Astrocyte of the hippocampus (primary cell): ENCODE data around the gene SMC1A.
"Not testable (repeated sequence)": the region's sequence is repeated elsewhere in the genome, so short reads cannot be mapped to it uniquely, and the experiment has no call there.

Source experiments
- DNase-seq: peaks from one replicate; pipeline ENCODE4 v3.0.0; 2011; ENCODE audit warnings: low read depth, low spot score

Gene SMC1A

DNA sequence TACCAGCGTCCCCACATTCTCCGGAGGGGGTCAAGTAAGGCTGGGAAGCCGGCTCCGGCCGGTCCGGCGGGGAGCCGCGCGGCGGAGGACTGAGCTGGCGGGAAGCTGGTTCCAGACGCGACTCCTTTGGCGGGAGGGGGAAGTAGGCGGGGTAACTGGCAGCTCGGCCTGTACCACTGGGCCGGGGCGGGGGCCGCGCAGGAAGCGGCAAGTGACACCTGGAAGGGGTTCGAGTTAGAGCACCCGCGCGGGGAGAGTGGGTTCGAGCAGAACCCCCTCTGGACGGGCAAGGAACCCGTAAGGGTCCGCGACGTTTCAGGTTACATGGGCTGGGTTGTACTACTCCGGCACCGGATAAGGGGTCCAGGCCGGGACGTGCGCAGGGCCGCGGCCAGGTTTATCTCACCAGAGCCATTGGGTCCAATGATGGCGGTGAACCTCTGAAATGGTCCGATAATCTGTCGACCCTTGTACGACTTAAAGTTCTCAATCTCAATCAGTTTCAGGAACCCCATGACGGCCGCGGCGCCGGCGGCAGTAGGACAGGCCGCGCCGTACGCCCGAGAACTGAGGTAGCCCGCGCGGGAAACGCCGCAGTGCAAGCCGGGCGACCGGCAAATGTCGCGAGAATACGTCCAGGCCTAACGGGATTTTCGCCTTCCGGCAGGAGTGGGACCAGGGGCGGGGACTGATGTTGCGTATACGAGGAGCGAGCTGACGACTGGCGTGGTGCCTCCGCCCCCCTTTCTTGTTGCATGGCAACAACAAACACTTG lies at the start of gene SMC1A:
Gene SMC1A, minus strand, starts transcription at position 569 of the 775 bp plus-strand sequence. Its CDS starts 54 bp downstream, at position 515.
- peak; percentile 99 for DNase-seq

DNA sequence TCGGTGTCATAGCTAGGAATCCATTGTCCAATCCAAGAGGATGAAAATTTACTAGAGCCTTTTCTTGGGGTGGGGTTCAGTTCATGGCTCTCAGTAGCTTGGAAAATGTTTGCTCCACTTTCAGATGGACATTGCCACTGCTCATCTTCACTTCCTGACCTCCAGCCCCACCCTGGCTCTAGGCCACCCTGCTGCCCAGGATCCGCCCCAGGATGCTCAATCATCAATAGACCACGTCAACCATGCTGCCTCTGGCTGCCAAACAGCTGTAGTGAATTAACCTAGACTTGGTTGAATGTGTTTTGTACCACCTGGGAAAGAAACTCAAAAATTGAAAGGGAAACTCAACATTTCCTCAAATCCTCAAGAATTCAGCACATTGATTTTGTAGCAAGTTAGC lies 48.9 kb upstream of the SMC1A start:
- DNase-seq: no peak

DNA sequence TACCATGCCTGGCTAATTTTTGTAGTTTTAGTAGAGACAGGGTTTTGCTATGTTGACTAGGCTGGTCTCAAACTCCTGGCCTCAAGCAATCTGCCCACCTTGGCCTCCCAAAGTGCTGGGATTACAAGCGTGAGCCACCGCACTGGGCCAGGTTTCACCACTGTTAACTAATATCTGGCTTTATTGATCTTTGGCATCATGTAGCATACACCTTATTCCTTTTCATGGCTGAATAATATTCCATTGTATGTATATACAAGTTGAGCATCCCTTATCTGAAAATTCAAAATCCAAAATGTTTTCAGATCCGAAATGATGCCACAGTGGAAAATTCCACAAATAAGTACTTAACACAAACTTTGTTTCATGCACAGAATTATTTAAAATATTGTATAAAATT lies 46.2 kb upstream of the SMC1A start:
- not testable (repeated sequence) for DNase-seq

DNA sequence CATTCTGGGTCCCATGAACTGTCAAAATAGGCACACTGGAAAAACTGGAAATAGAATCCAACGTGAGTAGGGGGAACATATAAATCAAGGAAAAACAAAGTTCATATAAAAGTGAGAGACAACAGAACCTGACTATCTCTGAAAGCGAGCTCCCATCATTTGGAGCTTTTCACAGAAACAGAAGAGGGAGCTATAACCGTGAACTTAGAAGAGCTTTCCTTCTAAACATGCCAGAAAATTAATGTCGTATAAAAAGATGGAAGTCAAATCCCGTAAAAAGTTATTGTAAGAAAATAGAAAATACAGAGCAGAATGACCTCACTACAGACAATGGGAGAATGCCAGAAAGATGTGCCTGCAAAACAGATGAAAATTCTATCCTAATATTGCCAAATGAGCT lies 35.6 kb upstream of the SMC1A start:
- DNase-seq: no peak

DNA sequence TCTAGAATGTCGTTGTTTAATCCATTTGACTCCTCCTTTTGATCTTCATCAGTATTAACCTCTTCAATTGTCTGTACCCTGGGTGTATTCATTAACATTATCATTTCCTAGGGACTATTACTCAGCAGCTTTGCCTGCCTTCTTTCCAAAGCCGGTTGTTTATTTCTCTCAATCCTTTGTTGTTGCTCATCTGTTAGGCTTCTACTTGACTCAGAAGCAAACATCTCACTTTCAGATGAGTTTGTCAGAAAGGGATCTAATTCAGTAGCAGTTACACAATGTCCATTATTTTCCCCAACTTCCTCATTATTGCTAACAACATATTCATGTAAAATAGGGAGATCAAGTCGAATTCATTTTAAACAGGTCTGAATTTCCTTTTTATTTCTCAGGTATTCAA lies 33.8 kb upstream of the SMC1A start:
- peak; percentile 9 for DNase-seq

DNA sequence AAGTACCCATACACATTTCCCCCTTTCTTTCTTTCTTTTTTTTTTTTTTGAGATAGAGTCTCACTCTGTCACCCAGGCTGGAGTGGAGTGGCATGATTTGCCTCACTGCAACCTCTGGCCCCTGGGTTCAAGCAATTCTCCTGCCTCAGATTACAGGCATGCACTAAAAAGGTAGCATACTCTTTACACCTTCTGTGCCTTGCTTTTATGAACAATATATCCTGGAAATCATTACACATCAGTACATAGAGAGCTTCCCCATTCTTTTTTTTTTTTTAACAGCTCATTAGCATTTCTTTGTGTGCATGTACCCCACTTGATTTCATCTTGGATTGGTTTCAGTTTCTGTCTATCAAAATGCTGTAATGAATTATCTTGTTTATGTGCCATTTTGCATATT lies 30.4 kb upstream of the SMC1A start:
- DNase-seq: no peak

DNA sequence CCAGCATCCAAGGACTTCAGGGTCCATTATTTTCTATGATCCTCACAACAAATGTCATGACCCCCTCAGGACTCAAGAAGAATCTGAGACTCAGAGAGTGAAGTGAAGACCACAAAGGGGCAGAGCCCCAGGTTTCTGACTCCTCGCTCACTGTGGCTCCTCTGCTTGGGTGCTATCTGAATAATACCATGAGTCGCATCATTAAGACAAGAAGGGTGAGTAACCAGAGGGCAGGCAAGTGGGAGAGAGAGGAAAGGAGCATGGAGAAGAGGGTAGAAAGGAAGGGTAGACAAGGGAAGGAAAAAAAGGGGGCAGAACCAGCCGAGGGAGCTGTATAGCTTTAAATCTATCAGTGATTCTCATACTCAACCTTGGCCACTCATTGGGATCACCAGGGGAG lies 27.2 kb upstream of the SMC1A start:
- DNase-seq: no peak

DNA sequence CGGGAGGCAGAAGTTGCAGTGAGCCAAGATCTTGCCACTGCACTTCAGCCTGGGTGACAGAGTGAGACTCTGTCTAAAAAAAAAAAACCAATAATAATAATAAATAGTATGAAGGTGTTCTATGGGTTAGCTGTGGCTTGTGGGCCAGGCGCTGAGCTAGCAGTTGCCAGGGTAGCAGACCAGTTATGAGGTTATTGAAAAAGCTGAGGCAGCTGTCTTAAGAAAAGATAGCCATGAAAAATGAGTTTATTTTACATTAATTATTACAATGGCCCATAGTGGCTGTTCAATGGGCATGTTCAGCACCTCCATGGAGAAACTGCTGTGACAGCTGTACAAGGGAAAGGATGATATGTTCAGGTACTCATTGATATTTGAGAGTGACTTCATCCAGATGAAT lies 25.0 kb upstream of the SMC1A start:
- DNase-seq: no peak

DNA sequence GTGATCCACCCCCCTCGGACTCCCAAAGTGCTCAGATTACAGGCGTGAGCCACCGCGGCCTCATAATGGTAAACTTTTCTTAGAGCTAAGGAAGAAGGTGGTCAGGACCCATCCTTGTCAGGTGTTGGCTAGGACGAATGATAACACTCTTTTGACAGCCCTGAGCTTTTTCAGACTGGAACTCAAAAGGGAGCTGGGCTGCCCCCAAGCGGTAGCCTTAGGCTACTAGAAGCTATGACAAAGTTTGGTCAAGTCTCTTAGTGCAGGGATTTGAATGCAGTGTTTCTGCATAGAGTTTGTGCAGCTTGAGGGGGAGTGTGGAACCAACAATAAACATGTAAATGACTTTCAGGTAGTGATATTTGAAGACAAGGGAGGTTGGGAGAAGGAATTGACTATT lies 23.5 kb upstream of the SMC1A start:
- peak; percentile 33 for DNase-seq

DNA sequence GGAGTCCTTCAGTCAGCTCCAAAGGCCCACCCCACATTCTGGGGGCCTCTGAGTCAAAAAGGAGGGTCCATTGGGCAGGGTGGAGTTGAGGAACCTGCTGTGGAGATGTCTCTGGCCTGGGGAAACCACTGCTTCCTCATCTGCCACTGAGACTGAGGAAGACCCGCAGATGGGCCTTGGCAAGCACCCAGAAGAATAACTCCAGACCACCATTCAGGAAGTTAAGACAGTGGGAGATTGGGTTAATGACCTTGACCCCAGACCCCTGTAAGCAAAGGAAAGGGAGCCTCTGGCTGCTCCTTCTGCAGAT lies 19.8 kb upstream of the SMC1A start:
- no peak for DNase-seq

DNA sequence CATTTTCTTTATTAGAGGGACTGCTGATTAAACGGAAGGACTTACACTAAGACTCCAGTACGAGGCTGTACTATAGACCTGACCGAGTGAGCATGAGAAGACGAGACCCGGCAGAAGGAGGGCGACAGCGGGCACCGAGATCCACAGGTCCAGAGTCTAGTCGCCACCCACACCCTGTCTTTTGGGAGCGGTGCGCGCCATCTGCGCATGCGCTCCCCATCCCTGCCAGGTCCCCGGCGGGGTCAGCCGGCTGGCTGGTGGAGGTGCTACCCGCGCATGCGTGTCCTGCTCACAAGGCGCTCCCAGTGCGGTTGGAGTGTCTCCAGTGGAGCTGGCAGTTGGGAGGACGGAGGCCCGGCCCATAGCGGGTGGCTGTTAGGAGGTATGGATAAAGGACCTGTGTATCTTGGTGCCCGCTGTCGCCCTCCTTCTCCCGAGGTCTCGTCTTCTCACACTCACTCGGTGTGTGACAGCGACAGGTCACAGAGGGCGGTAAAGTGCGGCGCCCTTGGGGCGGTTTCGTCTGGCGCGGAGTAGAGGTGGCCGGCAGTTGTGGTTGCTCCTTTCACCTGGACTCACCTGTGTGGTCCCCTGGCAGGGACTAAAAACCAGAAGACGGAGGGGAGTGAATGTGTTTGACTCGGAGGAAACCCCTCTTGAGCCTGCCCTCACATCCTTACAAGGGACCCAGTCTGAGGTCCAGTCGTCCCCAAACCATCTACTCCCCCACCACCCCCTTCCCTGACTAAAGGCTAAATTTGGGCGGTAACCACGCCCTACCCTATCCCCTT lies 19.3 kb upstream of the SMC1A start:
- peak; percentile 86 for DNase-seq

DNA sequence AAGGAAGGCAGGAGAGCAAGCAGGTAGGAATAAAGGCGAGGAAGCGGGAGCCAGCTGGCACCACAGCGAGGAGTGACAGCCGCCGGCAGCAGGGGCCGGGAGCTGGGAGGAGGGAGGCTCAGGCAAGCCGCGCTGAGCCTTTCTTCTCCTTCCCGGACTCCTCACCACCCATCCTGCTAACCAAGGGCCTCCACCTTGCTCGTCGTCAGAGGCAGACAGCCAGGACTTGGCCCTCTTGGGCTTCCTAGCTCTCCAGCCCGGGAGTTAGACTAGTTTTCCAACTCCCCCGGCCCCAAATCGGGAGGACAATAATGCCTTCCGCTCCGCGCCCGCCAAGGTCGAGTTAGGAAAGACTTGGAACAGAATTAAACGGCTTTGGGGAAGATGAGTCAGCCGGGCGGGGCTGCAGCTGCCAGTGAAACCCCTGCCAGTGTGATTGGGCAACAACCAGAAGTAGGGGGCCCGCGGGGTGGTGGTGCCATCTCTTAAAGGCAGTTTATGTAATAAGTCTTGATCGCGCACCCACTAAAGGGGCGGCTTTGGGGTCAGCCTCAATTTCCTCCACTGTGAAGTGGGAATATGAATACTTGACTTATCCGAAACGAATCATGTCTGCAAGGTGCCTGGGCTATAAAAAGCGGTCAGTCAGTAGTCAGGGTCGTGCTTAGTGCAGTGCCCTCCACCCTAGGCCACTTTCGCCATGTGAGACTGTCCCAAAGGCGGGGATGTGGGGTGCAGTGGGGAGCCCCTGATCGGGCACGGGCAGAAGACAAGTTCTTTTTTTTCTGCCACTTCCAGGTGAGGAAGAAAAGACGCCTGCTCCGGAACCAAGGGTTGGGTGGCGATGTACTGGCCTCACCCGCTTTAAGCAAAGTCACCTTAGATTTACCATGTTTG lies 18.4 kb upstream of the SMC1A start:
- peak; percentile 49 for DNase-seq

DNA sequence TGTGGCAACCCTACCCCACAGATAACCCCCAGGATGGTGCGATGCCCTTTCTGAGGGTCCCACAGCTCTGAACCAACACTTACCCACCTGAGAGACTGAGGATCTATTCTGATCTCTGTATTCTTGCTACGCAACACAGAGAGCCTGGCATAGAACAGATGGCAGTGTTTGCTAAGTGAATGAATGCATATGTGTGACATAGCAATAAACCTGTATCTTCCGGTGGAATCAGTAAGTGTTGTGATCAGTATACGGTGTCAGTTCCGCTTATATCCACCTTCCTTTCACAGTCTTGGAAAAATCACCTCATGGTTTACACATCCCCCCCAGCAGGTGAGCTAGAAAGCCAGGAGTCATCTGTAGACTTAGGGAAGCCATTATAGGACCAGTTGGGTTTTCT lies 17.6 kb upstream of the SMC1A start:
- no peak for DNase-seq

DNA sequence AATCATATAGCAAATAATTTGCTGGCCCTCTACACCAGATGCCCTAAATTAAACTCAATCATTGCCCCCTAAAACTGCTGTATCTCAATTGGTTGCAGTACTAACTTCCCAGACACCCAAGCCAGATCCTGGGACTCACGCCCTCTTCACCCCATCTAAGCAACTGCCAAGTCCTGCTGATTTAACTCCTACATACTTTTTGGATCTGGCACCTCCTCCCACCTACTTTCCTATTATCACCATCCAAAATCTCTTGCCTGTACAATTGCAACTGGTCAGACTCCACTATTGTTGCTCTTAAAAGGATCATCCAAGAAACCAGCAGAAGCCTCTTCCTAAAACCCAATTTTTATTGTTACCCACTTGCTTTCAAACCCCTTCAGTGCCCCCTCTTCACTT lies 16.4 kb upstream of the SMC1A start:
- no peak for DNase-seq

DNA sequence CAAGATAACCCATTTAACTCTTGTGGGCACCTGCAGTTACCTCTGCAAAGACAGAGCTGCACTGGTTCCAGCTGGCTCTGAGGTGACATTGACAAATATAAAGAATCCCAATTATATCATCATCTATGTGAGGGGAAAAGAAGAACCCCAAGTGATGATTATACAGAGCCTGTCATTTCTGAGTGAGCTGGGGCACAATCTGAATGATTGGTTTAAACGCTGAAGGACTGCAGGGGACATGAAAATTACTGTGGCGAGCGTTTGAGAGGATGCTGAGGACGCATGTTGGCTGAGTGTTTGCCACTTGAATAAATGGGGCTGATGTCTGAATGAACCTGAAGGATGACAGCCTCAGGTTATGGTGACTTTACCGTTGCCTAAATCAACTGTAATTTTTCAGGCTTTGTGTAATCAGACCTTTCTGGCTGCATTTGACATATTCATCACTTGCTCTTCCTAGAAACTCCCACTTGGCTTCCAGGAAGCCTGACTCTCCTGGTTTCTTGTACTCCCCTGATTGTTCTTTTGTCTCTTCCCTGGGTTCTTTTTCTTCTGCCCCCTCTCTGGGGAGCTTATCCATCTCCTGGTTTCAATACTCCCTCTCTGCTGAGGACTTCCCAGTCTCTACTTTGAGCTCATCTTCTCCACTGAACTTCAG lies 15.8 kb upstream of the SMC1A start:
- DNase-seq: no peak

DNA sequence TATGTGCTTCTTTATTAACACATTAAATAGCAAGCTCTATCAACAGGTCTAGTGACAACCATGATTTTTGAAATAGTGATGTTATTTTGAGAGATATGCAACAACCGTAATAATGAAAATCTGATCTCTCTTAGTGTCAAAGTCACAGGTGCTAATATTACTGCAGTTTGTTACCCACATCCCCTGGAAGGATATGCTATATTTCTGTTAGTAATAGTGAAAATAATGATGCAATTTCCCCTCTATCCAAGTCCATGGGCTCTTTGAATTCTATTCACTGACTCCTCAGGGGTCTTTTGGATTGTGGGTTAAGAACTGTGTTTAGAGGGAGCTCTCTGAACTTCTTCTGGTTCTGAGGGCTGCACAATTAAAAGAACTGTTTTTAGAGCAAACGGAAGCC lies 14.8 kb upstream of the SMC1A start:
- no peak for DNase-seq

DNA sequence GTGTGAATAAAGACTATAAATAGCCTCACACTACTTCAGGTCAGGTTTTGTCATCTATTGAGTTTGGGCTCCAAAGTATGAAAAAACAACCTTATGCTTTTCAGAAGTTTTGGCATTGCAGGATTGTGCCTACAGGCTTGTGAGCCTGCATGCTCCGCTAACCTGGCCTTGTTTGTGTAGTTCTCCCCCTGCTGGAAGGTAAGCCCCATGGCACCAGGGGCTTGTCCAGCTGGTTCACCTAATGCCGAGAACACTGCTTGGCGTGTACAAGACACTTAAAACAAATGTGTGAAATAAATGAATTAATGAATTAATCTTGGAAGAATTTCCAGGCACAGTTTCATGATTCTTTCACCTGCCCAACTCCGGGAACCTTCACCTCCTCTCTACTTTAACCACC lies 13.5 kb upstream of the SMC1A start:
- peak; percentile 84 for DNase-seq

DNA sequence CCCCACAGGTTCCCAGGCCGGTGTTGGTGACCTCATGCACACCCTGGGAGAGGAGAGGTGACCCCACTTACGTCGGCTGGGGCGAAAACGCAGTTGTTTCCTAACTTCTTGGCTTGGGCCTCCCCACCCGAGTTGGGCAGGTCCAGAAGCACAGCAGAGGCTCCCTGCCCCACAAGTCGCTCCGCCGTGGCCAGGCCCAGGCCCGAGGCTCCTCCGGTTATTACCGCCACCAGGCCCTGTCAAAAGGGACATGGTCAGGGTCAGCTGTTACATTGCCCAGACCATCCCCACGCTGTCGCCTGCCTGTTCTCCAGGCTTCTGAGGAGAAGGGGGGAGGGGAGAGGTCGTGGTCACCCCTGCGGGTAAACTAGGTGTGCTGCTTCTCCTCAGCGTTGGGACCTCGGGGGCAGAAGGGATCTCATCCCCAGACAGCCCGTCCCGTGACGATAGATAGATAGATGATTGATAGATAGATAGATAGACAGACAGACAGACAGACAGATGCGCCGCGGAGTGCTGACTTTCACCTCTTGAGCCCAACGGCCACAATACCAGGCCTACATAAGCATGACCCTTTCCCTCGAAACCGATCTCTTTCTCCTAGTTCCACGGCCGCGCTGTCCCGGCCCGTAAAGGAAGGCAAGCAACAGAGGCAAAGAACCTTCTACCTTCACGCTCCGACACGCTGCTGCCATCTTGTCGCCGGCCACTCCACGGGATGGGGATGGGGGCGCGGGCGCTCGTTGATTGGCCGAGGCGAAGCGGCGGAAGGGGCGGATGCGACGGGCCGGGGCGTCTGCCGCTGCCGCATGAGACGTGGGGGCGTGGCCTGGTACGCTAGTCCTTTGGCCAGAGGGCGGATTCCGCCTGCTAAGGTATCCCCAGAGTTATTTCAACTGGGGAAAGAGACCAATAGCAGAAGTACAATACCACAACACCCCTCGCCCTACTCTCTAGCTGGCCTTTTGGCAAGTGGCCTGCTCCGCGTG lies 11.5 kb upstream of the SMC1A start, which contains the start of gene HSD17B10:
Gene HSD17B10, minus strand, starts transcription at position 720 of the 989 bp plus-strand sequence. Its CDS starts 25 bp downstream, at position 695.
- peak; percentile 91 for DNase-seq

DNA sequence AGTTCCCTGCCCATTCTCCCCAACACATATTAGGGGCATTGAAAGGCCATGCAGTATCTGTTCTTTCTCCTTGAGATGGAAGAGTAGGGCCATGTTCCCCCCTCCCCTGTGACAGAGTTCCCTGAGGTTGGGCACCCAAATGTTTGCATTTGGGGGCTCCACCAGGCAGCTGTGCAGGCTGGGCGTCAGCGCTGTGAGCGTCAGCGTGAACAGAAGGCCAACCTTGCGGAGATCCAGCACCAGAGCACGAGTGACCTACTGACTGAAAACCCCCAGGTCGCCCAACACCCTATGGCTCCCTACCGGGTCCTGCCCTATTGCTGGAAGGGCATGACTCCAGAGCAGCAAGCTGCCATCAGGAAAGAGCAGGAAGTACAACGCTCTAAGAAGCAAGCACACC lies 7.8 kb upstream of the SMC1A start:
- DNase-seq: no peak

DNA sequence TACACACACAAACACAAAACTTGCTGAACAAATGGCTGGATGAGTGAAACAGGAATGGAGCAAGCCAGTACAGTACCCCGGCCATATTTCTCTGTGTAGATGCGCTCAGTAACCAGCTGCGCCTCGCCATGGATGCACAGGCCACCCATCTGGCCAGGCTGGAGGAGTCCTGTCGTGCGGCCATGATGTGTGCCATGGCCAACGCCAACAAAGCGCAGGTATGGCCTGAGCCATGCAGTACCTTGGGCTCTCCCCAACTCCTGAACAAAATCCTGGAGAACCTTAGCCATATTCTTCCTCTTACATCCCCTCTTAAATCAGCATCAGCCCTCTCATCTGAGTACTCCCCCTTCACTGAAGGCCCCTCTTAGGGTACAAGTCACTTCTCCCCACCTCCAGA lies 7.3 kb upstream of the SMC1A start:
- DNase-seq: no peak
